ENCODE data around the gene ITPRID2.

ITPRID2 gene

DNA sequence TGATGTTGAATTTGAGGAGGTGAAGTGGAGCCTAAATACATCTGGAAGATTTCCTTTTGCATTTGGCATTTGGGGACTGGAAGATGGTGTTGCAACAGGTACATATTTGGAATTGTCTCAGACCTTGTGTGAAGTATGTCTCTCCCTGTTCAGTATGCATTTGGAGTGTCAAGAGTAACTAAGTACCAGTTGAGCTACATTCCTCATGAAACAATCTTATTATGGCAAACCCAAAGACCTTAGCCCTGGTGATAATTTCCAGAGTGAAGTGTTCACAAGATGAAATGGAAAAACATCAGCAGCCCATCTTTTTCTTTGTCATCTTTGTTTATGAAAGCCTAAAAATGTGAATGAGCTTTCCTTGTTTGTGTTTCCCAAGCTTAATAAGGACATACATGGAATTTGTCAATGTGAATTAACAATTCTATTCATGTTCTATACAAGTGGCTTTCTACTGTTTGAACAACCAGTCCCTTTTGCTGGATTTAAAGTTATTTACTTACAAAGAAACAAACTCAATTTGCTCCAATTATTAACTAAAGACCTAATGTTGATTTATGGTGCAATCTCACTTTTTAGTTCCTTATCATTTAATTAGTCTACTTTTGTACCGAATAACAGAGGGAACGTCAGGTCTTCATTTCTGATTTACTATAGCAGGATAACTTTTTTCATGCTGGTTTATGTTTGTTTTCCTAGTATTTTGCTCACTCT is 52.0 kb downstream of the ITPRID2 start:
- no peak overlapping the region for H2AFZ ChIP-seq (ENCODE audit: low read depth, low read length, severe bottlenecking)

DNA sequence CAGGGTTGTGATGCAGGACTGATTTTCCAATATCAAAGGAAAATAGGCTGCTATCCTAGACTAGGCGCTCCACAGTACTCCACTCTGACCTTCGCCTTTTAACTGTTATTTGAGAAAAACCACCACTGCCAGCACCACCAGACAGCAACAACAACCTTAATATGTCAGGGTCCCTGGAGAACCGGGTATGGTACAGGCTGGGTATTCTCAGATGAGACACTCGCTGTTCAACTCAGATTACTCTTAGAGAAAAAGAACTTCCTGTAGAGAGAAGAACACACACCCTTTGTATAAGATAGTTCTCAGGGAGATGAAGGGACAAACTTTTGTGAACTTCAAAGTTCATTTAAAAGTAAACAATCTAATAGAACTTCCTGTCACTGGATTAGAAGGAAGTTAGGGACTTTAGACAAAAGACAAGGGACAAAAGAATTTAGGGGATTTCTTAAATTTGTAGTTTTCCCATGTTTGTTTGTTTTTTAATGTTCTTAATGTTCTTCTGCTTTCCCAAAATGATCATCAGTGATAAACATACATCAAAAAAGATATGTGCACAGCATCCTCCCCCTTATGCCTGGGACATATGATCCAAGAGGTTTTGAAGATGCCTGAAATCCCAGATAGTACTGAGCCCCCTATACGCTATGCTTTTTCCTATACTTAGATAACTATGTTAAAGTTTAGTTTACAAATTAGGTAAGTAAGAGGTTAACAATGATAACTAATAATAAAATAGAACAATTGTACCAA is 52.8 kb downstream of the ITPRID2 start:
- Histone ChIP-seq H4K20me1 (ENCODE audit: low read depth, low read length) (no peaks in the 10 kb centered on the region), H3K9me3 (ENCODE audit: insufficient read depth, low read length) (no peaks in the 10 kb centered on the region), H3K9ac (ENCODE audit: low read length) (no peak overlapping the region), H3K27me3 (ENCODE audit: low read length) (no peaks in the 10 kb centered on the region), H3K4me2 (ENCODE audit: low read depth, low read length, poor library complexity, severe bottlenecking) (no peak overlapping the region), H3F3A (ENCODE audit: insufficient read depth) (no peaks in the 10 kb centered on the region), H3K79me2 (ENCODE audit: insufficient read depth, low read length) (no peaks in the 10 kb centered on the region), H3K9me2 (replicated peaks; ENCODE audit: insufficient read depth, low read length) (no peaks in the 10 kb centered on the region), H3K4me3 (ENCODE audit: insufficient read depth, low read length, poor library complexity, severe bottlenecking) (no peak overlapping the region), H3K36me3 (ENCODE audit: low read length) (no peaks in the 10 kb centered on the region), H2AFZ (ENCODE audit: low read depth, low read length, severe bottlenecking) (no peak overlapping the region), H3K27ac (ENCODE audit: low read depth, low read length) (no peak overlapping the region)
- no peak for TF ChIP-seq EZH2phosphoT487 (conservative IDR thresholded peaks at IDR 0.05; ENCODE audit: low read length)
- TF ChIP-seq, protein P1, sequence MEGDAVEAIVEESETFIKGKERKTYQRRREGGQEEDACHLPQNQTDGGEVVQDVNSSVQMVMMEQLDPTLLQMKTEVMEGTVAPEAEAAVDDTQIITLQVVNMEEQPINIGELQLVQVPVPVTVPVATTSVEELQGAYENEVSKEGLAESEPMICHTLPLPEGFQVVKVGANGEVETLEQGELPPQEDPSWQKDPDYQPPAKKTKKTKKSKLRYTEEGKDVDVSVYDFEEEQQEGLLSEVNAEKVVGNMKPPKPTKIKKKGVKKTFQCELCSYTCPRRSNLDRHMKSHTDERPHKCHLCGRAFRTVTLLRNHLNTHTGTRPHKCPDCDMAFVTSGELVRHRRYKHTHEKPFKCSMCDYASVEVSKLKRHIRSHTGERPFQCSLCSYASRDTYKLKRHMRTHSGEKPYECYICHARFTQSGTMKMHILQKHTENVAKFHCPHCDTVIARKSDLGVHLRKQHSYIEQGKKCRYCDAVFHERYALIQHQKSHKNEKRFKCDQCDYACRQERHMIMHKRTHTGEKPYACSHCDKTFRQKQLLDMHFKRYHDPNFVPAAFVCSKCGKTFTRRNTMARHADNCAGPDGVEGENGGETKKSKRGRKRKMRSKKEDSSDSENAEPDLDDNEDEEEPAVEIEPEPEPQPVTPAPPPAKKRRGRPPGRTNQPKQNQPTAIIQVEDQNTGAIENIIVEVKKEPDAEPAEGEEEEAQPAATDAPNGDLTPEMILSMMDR (IDR thresholded peaks at IDR 0.05; ENCODE audit: insufficient read depth, low read length, poor library complexity, severe bottlenecking), result no peak

More for the DNA sequence above, 52.0 kb downstream of the ITPRID2 start:
- H3K27ac ChIP-seq (ENCODE audit: low read depth, low read length), result no peak overlapping the region
- no peak for TF ChIP-seq EZH2phosphoT487 (conservative IDR thresholded peaks at IDR 0.05; ENCODE audit: low read length)
- TF ChIP-seq, protein P1 (IDR thresholded peaks at IDR 0.05; ENCODE audit: insufficient read depth, low read length, poor library complexity, severe bottlenecking), result no peak
- H3K36me3 ChIP-seq (ENCODE audit: low read length), result no peaks in the 10 kb centered on the region
- H3K4me2 ChIP-seq (ENCODE audit: low read depth, low read length, poor library complexity, severe bottlenecking), result no peak overlapping the region
- no peaks in the 10 kb centered on the region for H3K79me2 ChIP-seq (ENCODE audit: insufficient read depth, low read length)
- H3K27me3 ChIP-seq (ENCODE audit: low read length), result no peaks in the 10 kb centered on the region
- no peaks in the 10 kb centered on the region for H3K9me3 ChIP-seq (ENCODE audit: insufficient read depth, low read length)
- no peak overlapping the region for H3K4me3 ChIP-seq (ENCODE audit: insufficient read depth, low read length, poor library complexity, severe bottlenecking)
- no peaks in the 10 kb centered on the region for H3K9me2 ChIP-seq (replicated peaks; ENCODE audit: insufficient read depth, low read length)
- no peaks in the 10 kb centered on the region for H3F3A ChIP-seq (ENCODE audit: insufficient read depth)
- H3K9ac ChIP-seq (ENCODE audit: low read length), result no peak overlapping the region
- no peaks in the 10 kb centered on the region for H4K20me1 ChIP-seq (ENCODE audit: low read depth, low read length)

DNA sequence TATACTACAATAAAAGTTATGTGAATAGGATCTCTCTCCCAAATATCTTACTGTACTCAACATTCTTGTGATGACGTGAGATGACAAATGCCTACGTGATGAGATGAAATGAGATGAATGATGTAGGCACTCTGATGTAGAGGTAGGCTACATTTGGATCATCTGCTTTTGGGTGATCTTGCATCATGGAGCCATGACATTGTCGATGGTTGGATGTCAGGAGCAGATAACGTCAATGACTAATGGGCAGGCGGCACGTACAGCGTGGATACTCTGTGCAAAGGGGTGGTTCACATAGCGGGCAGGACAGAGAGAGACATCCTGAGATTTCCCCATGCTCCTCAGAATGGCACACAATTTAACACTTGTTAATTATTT is 53.4 kb downstream of the ITPRID2 start:
- no peaks in the 10 kb centered on the region for H3K79me2 ChIP-seq (ENCODE audit: insufficient read depth, low read length)
- H3K4me3 ChIP-seq (ENCODE audit: insufficient read depth, low read length, poor library complexity, severe bottlenecking), result no peak overlapping the region
- no peaks in the 10 kb centered on the region for H3K9me2 ChIP-seq (replicated peaks; ENCODE audit: insufficient read depth, low read length)
- H3K36me3 ChIP-seq (ENCODE audit: low read length), result no peaks in the 10 kb centered on the region
- H3K27ac ChIP-seq (ENCODE audit: low read depth, low read length), result no peak overlapping the region
- H3K9me3 ChIP-seq (ENCODE audit: insufficient read depth, low read length), result no peaks in the 10 kb centered on the region
- H3K27me3 ChIP-seq (ENCODE audit: low read length), result no peaks in the 10 kb centered on the region
- TF ChIP-seq EZH2phosphoT487 (conservative IDR thresholded peaks at IDR 0.05; ENCODE audit: low read length), result no peak
- TF ChIP-seq, protein P1 (IDR thresholded peaks at IDR 0.05; ENCODE audit: insufficient read depth, low read length, poor library complexity, severe bottlenecking), result no peak
- H2AFZ ChIP-seq (ENCODE audit: low read depth, low read length, severe bottlenecking), result no peak overlapping the region
- H3K9ac ChIP-seq (ENCODE audit: low read length), result no peak overlapping the region
- no peak overlapping the region for H3K4me2 ChIP-seq (ENCODE audit: low read depth, low read length, poor library complexity, severe bottlenecking)
- no peaks in the 10 kb centered on the region for H3F3A ChIP-seq (ENCODE audit: insufficient read depth)
- H4K20me1 ChIP-seq (ENCODE audit: low read depth, low read length), result no peaks in the 10 kb centered on the region

All from SU-DHL-6 (cell line).